ENCODE data around the gene KMT2C.

DNA sequence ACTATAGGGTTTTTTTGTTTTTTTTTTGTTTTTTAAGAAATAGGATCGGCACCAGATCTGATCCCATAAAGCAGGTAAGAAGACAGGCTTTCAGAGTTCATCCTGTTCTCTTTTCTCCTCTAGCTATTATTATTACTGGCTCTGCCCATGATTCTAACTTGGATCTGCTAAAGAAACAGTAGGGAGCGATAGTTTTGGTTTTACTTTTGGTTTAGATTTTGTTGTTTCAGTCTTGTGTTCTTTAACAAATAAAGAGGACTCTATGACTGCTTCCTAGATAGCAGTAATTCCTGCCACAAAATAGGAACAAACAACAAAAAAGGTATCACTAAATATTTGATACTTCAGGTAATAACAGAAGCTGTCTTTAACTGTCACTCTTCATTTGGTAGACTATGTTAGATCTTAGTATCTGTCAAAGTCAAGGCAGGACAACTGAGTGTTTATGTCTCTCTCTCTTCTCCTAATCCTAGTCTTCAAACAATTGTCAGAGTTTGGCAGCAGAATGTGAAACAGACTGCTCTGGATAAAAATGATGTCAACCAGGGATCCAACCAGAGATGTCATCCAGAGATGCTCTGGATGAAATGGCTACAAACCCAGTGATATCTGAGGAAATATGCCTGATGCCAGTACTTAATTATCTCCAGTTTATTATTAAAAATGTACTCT, 99.8 kb downstream of the KMT2C start:
- no peak for TF ChIP-seq RBFOX2 (IDR thresholded peaks at IDR 0.05; ENCODE audit: low read depth, low read length)
- TF ChIP-seq, protein P1, sequence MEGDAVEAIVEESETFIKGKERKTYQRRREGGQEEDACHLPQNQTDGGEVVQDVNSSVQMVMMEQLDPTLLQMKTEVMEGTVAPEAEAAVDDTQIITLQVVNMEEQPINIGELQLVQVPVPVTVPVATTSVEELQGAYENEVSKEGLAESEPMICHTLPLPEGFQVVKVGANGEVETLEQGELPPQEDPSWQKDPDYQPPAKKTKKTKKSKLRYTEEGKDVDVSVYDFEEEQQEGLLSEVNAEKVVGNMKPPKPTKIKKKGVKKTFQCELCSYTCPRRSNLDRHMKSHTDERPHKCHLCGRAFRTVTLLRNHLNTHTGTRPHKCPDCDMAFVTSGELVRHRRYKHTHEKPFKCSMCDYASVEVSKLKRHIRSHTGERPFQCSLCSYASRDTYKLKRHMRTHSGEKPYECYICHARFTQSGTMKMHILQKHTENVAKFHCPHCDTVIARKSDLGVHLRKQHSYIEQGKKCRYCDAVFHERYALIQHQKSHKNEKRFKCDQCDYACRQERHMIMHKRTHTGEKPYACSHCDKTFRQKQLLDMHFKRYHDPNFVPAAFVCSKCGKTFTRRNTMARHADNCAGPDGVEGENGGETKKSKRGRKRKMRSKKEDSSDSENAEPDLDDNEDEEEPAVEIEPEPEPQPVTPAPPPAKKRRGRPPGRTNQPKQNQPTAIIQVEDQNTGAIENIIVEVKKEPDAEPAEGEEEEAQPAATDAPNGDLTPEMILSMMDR (CRISPR knock-in tag; IDR thresholded peaks at IDR 0.05) = no peak
- TF ChIP-seq PHF8 (CRISPR knock-in tag; IDR thresholded peaks at IDR 0.05) = no peak
- no peak for TF ChIP-seq GTF2F1 (IDR thresholded peaks at IDR 0.05; ENCODE audit: low read length)
- TF ChIP-seq MYNN (CRISPR knock-in tag; IDR thresholded peaks at IDR 0.05; ENCODE audit: low read depth) = no peak
- TF ChIP-seq, protein P2, sequence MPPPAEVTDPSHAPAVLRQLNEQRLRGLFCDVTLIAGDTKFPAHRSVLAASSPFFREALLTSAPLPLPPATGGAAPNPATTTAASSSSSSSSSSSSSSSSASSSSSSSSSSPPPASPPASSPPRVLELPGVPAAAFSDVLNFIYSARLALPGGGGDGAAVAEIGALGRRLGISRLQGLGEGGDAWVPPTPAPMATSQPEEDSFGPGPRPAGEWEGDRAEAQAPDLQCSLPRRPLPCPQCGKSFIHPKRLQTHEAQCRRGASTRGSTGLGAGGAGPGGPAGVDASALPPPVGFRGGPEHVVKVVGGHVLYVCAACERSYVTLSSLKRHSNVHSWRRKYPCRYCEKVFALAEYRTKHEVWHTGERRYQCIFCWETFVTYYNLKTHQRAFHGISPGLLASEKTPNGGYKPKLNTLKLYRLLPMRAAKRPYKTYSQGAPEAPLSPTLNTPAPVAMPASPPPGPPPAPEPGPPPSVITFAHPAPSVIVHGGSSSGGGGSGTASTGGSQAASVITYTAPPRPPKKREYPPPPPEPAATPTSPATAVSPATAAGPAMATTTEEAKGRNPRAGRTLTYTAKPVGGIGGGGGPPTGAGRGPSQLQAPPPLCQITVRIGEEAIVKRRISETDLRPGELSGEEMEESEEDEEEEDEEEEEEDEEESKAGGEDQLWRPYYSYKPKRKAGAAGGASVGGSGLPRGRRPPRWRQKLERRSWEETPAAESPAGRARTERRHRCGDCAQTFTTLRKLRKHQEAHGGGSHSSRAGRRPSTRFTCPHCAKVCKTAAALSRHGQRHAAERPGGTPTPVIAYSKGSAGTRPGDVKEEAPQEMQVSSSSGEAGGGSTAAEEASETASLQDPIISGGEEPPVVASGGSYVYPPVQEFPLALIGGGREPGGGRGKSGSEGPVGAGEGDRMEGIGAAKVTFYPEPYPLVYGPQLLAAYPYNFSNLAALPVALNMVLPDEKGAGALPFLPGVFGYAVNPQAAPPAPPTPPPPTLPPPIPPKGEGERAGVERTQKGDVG (CRISPR knock-in tag; IDR thresholded peaks at IDR 0.05; ENCODE audit: borderline replicate concordance) = no peak
- TF ChIP-seq ZNF678 (CRISPR knock-in tag; IDR thresholded peaks at IDR 0.05) = no peak
- TF ChIP-seq ZFP37 (CRISPR knock-in tag; IDR thresholded peaks at IDR 0.05; ENCODE audit: borderline replicate concordance) = no peak
- no peak for TF ChIP-seq GABPA (IDR thresholded peaks at IDR 0.05; ENCODE audit: low read depth, low read length)
- TF ChIP-seq GABPA (CRISPR knock-in tag; IDR thresholded peaks at IDR 0.05; ENCODE audit: low read depth) = no peak
- no peak for TF ChIP-seq POLR2AphosphoS5 (IDR thresholded peaks at IDR 0.05; ENCODE audit: low read depth, low read length)
- TF ChIP-seq HDAC1 (CRISPR knock-in tag; IDR thresholded peaks at IDR 0.05) = no peak
- no peak for TF ChIP-seq USF2 (IDR thresholded peaks at IDR 0.05; ENCODE audit: low read depth, low read length)
- no peak for TF ChIP-seq USF2 (CRISPR knock-in tag; IDR thresholded peaks at IDR 0.05; ENCODE audit: borderline replicate concordance)
- TF ChIP-seq NFE2L1 (CRISPR knock-in tag; IDR thresholded peaks at IDR 0.05; ENCODE audit: borderline replicate concordance) = no peak
- TF ChIP-seq ZNF207 (IDR thresholded peaks at IDR 0.05; ENCODE audit: borderline replicate concordance) = no peak
